Measurements from ENCODE around the gene NRARP.
"Not testable (repeated sequence)": the region's sequence is repeated elsewhere in the genome, so short reads cannot be mapped to it uniquely, and the experiment has no call there.

The NRARP gene

GRCh38 chr9:137341227-137341626 lies 39.2 kb upstream of the NRARP start:
- DNase-seq = no peak
- Histone ChIP-seq H3K4me3 (ENCODE audit: low read length) (no peak overlapping the region), H3K79me2 (ENCODE audit: low read length) (no peaks in the 10 kb centered on the region), H3K4me1 (ENCODE audit: low read length) (0 out of 2 replicates have a peak, but pooled peaks cover 4% of the 10 kb centered on the region), H3K9ac (ENCODE audit: low read length) (no peak overlapping the region), H3F3A (ENCODE audit: insufficient read depth, low read length) (no peaks in the 10 kb centered on the region), H3K9me3 (replicated peaks; ENCODE audit: insufficient read depth, low read length) (no peaks in the 10 kb centered on the region), H2AFZ (ENCODE audit: low read length) (no peak overlapping the region), H3K9me2 (replicated peaks; ENCODE audit: insufficient read depth, low read length) (no peaks in the 10 kb centered on the region), H3K36me3 (replicated peaks; ENCODE audit: insufficient read depth, low read length) (no peaks in the 10 kb centered on the region), H3K4me2 (ENCODE audit: low read depth, low read length) (no peak overlapping the region), H4K20me1 (ENCODE audit: insufficient read depth, low read length) (no peaks in the 10 kb centered on the region), H3K27ac (ENCODE audit: low read length) (no peak overlapping the region), H3K27me3 (replicated peaks; ENCODE audit: insufficient read depth, low read length) (peaks cover 88% of the 10 kb centered on the region)
- TF ChIP-seq EZH2 (optimal IDR thresholded peaks at IDR 0.05; ENCODE audit: low read depth, low read length) (no peak), EZH2phosphoT487 (IDR thresholded peaks at IDR 0.05; ENCODE audit: low read length) (no peak), CTCF (IDR thresholded peaks at IDR 0.05; ENCODE audit: low read length) (no peak)

- H3K27ac ChIP-seq (ENCODE audit: low read length); H2AFZ ChIP-seq (ENCODE audit: low read length); H3K9me2 ChIP-seq (replicated peaks; ENCODE audit: insufficient read depth, low read length); H3K4me1 ChIP-seq (ENCODE audit: low read length); H3K36me3 ChIP-seq (replicated peaks; ENCODE audit: insufficient read depth, low read length); H3K9ac ChIP-seq (ENCODE audit: low read length); H3K79me2 ChIP-seq (ENCODE audit: low read length); H3K4me2 ChIP-seq (ENCODE audit: low read depth, low read length); H3K9me3 ChIP-seq (replicated peaks; ENCODE audit: insufficient read depth, low read length); H3F3A ChIP-seq (ENCODE audit: insufficient read depth, low read length); H4K20me1 ChIP-seq (ENCODE audit: insufficient read depth, low read length); H3K4me3 ChIP-seq (ENCODE audit: low read length); DNase-seq: not testable (repeated sequence)
- H3K27me3 ChIP-seq (replicated peaks; ENCODE audit: insufficient read depth, low read length) = peaks cover 88% of the 10 kb centered on the region
Measured at GRCh38 chr9:137339908-137340462, 37.9 kb upstream of the NRARP start.

- H3K4me2 ChIP-seq (ENCODE audit: low read depth, low read length) = no peak overlapping the region
- peaks cover 88% of the 10 kb centered on the region for H3K27me3 ChIP-seq (replicated peaks; ENCODE audit: insufficient read depth, low read length)
- no peak for DNase-seq
- no peaks in the 10 kb centered on the region for H3K36me3 ChIP-seq (replicated peaks; ENCODE audit: insufficient read depth, low read length)
- no peak overlapping the region for H3K9ac ChIP-seq (ENCODE audit: low read length)
- H4K20me1 ChIP-seq (ENCODE audit: insufficient read depth, low read length) = no peaks in the 10 kb centered on the region
- H2AFZ ChIP-seq (ENCODE audit: low read length) = no peak overlapping the region
- TF ChIP-seq CTCF (IDR thresholded peaks at IDR 0.05; ENCODE audit: low read length) (no peak), EZH2 (optimal IDR thresholded peaks at IDR 0.05; ENCODE audit: low read depth, low read length) (no peak), EZH2phosphoT487 (IDR thresholded peaks at IDR 0.05; ENCODE audit: low read length) (no peak)
- H3K9me3 ChIP-seq (replicated peaks; ENCODE audit: insufficient read depth, low read length) = no peaks in the 10 kb centered on the region
- H3K4me1 ChIP-seq (ENCODE audit: low read length) = 0 out of 2 replicates have a peak, but pooled peaks cover 4% of the 10 kb centered on the region
- H3F3A ChIP-seq (ENCODE audit: insufficient read depth, low read length) = no peaks in the 10 kb centered on the region
- no peaks in the 10 kb centered on the region for H3K9me2 ChIP-seq (replicated peaks; ENCODE audit: insufficient read depth, low read length)
- no peaks in the 10 kb centered on the region for H3K79me2 ChIP-seq (ENCODE audit: low read length)
- no peak overlapping the region for H3K4me3 ChIP-seq (ENCODE audit: low read length)
- H3K27ac ChIP-seq (ENCODE audit: low read length) = no peak overlapping the region
Measured at GRCh38 chr9:137339045-137339907, 37.2 kb upstream of the NRARP start.

- H3K9ac ChIP-seq (ENCODE audit: low read length) = no peak overlapping the region
- H4K20me1 ChIP-seq (ENCODE audit: insufficient read depth, low read length) = no peaks in the 10 kb centered on the region
- no peaks in the 10 kb centered on the region for H3K9me2 ChIP-seq (replicated peaks; ENCODE audit: insufficient read depth, low read length)
- H3K27ac ChIP-seq (ENCODE audit: low read length) = no peak overlapping the region
- H2AFZ ChIP-seq (ENCODE audit: low read length) = no peak overlapping the region
- no peaks in the 10 kb centered on the region for H3F3A ChIP-seq (ENCODE audit: insufficient read depth, low read length)
- H3K4me3 ChIP-seq (ENCODE audit: low read length) = no peak overlapping the region
- no peak overlapping the region for H3K4me2 ChIP-seq (ENCODE audit: low read depth, low read length)
- H3K79me2 ChIP-seq (ENCODE audit: low read length) = no peaks in the 10 kb centered on the region
- H3K4me1 ChIP-seq (ENCODE audit: low read length) = 0 out of 2 replicates have a peak, but pooled peaks cover 4% of the 10 kb centered on the region
- peaks cover 95% of the 10 kb centered on the region for H3K27me3 ChIP-seq (replicated peaks; ENCODE audit: insufficient read depth, low read length)
- no peak for TF ChIP-seq EZH2 (optimal IDR thresholded peaks at IDR 0.05; ENCODE audit: low read depth, low read length)
- TF ChIP-seq EZH2phosphoT487 (IDR thresholded peaks at IDR 0.05; ENCODE audit: low read length) = no peak
- TF ChIP-seq CTCF (IDR thresholded peaks at IDR 0.05; ENCODE audit: low read length) = no peak
- H3K9me3 ChIP-seq (replicated peaks; ENCODE audit: insufficient read depth, low read length) = no peaks in the 10 kb centered on the region
- no peak for DNase-seq
- no peaks in the 10 kb centered on the region for H3K36me3 ChIP-seq (replicated peaks; ENCODE audit: insufficient read depth, low read length)
Measured at GRCh38 chr9:137336735-137337134, 34.7 kb upstream of the NRARP start.
